COLO668 (cell line): ENCODE measurements around the gene EIF3F.

Source experiments
- DNase-seq: peaks from one replicate; lab custom pipeline; 2025; ENCODE audit not compliant: unreplicated experiment; lab: John Stamatoyannopoulos, UW

The EIF3F gene

DNA sequence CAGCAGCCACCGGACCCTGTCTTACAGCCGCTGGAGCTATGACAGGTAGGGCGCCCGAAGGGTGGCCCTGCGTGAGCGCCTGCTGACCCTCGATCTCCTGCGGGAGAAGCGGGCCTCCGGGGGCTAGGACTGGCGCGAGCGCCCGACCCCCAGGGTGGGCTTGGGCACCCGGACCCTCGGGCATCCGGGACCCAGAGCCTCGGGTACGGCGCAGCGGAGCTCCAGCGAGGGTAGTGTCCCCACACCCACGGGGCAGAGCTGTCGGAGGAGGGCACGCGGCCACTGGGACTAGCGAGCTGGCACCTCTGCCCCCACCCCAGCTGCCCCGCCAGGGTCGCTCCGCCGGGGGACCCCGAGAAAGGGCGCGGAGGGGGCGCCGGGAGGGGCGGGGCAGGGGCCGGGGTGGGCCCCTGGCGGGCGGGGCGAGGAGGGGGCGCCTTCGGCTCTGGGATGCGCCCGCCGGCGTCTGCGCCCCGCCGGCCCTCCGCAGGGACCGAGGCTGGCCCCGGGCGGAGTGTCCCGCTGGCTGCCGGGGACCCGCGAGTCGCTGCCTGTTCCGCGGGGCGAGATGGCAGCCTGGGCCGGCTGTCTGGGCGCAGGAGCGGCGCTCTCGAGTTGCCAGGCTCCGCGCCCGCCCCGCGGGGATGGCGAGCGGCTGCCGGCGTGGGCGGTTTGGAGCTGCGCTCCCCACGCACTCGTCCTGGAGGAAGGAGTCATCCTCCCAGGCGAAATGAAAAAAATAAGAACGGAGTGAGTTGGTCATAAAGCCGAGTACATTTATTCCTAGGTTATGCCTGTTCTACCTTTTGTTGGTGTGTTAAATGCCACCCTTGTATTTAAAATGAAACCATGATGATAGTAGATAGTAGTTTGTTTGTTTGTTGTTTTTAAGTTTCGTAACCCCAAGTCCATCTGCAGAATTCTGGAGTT, 32.4 kb downstream of the EIF3F start:
- peak; percentile 43 for DNase-seq

DNA sequence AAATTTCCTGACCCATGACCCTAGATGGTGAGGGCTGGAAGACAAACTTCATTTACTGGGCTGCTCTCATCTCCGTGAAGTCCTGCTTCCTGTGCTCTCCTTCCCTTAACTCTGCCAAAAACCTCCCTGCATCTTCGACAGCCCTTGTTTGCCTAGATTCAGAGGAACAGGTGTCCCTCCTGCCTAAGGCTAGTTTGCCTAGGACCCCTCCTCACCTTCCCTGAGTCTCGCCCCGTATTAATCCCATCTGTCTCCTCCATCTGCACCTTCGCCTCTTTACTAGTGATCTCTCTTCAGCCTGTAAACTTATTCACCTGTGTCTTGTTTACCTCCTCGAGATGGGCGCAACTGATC, 33.1 kb downstream of the EIF3F start:
- no peak for DNase-seq

DNA sequence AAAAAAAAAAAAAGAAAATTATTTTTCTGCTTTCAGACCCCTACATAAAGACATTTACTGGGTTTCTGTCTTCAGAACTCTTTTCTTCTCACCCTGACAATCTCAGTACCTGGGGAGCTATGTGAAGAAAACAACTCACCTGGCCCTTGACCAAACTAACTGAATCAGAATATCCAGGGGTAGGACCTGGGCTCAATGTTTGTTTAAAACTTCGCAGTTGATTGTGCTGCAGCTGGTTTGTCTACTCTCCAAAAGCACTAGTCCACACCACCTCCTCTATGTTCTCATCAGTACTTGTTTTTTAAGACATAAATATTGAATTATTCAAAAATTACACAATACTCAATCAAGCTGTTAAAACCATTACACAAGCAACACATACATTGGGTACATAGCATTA, 34.8 kb downstream of the EIF3F start:
- no peak for DNase-seq

DNA sequence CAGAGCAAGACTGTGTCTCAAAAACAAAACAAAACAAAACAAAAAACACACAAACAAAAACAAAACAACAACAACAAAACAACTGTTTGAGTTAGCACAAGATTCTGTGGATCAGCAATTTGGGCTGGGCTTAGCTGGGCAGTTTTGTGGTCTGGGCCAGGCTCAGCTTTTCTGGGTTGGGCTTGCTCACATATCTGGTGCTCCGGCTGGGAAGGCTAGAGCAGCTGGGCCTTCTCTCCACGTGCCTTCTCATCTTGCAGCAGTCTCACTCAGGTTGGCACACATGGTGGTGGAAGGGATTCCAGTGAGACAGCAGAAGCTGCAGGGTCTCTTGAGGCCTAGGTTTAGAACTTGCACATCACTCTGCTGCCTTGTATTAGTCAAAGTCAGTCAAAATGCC, 35.7 kb downstream of the EIF3F start:
- no peak for DNase-seq

DNA sequence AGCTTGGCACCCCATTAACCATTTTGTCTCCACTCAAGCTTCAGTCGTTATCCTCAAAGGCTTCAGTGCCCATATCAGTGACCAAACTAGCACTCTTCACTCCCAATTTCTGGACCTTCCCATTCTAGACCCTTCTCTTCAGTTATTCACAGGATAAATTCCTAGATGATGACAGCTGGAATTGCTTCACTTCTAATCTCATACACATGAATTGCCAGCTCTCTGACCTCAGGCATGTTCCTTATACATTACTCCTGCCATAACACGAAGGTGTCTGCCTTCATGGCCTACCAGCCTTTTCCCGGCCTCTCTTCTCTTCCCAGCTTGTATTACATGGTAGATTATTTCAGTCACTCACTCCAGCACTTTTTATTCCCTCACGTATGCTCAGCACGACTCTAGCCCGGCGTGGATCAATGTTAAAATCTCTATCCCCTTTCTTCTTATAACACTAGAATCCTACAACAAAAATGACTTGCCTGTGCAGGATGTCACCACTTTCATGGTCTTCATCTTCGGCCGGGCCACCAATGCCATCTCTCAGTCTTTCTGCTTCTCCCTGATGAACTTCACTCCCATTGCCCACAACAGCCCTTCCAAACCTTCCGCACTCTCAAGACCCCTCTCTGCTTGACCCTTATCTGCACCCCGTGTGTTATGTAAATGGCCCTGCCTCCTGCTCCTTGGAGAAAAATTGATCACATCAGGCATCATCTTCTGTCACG, 36.9 kb downstream of the EIF3F start:
- DNase-seq = no peak

DNA sequence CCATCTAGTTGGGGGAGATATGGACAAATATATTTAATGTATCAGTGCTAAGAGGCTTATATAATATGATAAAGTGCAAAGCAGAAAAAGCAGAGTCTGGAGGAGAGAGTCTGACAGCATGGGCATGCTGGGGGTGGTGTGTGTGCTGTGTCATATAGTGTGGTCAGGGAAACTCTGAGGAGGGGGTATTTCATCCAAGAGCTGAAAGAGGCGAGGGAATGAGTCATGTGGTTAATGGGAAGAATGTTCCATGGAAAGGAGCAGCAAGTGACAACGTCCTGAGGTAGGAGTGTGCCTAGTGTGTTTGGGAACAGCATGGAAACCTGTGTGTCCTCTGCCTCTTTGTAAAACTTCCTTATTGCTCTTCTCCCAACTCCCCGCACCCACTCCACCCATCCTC, 38.0 kb downstream of the EIF3F start:
- no peak for DNase-seq

DNA sequence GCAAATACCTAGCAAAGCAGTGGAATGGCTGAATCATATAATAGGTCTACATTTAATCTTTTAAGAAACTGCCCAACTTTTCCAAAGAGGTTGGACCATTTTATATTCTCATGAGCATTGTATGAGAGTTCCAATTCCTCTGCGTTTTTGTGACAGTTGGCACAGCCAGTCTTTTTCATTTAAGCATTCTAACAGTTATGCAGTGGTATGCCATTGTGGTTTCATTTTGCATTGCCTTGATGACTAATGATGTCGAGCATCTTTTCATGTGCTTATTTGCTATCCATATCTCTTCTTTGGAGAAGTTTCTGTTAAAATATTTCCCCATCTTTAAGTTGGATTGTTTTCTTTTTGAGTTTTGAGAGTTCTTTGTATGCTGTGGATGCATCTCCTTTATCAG, 38.7 kb downstream of the EIF3F start:
- DNase-seq = no peak

DNA sequence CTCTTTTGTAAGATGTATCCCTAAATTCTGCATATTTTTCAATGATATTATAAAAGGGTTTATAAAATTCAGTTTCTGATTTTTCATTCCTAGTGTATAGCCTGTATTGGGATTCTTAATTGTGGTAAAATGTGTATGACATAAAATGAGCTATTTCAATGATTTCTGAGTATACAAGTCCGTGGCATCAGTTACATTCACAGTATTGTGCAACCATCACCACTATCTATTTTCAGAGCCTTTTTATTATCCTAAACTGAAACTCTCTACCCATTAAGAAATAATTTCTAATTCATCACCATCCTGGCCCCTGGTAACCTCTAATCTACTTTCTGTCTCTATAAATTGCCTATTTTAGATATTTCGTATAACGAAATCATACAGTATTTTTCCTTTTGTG, 39.8 kb downstream of the EIF3F start:
- DNase-seq = no peak

DNA sequence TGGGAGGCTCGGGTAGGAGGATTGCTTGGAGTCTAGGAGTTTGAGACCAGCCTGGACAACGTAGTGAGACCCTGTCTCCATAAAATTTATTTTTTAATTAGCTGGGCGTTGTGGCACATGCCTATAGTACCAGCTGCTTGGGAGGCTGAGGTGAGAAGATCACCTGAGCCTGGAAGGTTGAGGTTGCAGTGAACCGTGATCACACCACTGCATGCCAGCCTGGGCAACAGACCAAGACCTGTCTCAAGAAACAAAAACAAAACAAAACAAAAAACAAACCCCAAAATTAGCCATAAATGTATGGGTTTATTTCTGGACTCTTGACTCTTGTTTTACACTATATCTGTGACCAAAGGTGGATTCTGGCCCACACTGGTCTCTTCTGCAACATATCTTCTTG, 41.6 kb downstream of the EIF3F start:
- no peak for DNase-seq

DNA sequence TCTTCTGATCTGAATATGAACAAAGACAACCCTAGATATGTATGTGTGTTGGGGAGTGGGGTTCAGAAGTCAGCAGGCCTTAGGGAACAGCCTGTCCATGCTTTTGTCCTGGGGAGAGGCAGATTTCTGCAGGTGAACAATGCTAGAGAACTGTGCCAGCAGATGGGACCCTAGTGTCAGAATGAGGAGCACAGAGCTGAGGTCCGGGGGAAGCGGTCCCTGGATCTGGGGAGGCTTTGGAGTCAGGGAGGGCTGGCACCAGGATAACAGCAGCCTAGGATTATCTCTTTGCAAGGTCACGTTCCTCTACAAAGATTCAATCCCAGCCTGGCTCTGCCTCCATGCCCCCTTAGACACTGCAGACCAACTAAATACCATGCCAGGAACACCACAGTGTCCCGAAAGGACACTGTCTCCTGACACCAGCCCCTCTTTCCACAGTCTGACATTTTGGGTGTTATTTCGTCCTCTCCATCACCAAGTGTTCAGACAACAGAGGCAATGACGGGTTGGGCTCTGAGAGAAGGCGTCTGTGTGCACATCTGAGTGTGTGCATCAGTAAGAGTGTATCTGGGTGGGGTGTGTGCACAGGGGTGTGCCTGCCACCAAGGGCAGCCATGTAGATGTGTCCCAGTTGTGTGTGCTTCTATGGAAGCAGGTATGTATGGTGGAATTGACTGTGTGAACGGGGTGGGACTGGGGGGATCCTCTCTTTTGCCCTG, 43.5 kb downstream of the EIF3F start:
- no peak for DNase-seq

DNA sequence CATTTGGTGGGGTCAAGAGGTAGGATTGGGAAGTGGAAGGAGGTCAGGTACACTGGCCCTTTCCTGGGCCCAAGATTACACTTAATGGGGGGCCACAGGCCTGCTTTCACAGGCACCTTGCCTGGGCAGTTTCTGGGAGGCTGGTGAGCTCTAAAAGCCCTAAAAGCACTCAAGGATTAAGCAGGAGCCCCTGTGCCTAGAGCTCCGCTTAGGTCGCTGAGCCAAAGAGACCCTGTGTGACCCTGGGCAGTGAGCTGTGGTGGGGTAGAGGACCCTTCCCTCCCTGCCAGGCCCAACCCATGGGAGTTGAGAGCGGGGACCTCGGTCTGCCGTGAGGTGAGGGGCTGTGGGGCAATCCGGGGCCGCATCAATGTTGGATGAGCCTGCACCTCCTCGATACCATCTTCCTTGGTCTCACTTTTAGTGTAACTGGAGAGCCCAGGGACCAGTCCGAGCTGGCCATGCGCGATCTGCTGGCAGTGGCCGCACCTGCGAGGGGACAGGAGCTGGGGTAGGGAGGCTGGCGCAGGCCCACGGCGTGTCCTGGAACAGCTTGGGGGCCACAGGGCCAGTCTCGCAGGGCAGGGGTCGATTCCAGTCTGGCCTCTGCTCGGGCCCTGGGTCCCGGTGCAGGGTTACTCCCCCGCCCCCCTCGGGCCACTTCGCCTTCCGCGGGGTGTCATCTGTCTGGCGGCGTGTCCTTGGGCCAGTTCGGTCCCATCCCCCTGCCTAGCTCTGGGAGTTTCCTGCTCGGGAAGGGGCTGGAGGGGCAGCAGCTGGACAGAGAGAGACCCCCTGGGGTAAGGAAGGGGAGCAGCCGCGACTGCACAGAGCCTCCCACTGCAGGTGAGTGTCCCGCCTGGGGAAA, 44.3 kb downstream of the EIF3F start:
- DNase-seq = no peak

DNA sequence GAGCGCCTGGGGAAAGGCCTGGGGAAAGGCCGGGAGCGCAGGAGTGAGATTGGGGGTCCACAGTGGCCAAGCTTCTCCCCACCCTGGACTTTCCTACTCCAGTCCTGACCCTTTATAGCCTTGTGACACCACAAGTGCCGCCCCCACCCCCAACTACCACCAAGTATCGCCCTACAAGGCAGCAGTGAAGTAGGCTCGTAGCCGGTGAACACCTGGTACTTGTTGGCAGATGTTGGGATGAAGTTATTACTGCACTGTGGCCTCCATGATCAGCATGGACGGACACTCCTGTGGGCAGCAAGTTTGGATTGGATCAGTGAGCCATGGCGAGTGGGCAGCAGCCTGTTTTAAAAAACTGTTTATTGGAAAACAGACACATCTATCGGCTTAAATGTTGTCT, 45.0 kb downstream of the EIF3F start:
- no peak for DNase-seq

DNA sequence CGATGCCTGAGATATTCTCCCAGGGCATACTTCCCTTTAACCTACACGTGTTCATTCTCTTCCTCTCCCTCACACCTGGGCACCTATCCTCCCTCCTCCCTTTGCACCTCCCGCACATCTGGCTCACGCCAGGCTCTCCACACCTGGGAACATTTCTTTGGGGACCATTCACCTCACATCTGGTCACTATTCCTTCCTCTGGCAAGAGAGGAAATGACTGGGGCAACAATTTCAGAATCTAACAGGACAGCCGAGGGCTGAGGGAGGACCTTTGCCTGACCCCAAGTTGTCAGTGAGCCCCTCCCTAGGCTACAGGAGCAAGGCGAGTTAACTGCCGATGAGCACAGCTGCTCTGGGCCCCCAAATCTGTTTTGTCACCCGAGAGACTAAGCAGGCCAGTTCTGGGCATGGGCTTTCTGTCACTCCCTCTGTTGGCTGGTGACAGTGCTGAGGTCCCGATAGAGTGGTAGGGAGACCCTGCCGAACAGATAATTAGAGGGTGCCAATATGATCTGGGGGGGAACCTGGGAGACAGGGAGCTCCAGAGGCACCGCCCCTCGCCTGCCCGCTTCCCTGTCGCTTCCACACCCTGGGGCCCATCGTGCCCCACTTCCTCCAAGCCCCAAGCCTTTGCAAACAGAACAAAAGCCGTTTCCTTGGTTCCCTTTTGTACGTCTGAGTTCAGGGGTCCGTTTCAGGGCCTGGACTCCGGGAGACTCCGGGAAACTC, 45.6 kb downstream of the EIF3F start:
- DNase-seq = no peak

DNA sequence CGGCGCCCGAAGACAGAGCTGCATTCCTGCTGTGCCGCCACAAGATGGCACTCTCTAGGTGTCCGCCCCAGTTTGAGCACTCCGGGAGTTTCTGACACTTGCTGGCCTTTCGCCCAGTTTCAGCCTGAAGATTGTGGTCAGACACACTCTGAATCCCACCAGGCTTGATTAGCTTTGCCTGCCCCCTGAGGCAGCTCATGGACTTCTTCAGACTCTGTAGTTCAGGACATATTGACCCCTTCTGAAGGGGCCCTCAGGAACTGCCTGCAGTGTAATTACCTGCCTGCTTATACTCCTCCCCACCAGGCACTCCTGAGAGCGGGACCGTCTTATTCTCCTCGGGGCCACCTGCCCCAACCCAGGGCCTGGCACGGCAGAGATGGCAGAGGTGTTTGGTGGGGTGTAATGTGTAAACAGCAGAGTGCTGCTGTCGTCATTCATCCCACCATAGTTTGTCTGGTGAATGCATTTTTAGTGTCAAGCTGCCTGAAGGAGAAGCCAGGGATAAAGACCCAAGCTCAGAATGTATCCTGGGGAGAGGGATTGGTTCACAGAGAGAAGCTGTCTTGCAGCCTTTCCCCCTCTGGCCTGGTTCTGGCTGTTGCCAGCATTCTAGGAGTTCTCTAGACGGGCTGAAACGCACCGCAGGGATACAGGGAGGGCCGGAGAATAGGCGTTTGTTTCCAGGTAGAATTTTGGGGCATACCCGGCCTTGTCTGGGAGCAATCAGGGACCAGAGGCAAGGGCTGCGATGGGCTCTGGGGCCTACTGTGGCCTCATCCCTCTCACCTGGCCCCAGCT, 46.4 kb downstream of the EIF3F start:
- peak; percentile 30 for DNase-seq

DNA sequence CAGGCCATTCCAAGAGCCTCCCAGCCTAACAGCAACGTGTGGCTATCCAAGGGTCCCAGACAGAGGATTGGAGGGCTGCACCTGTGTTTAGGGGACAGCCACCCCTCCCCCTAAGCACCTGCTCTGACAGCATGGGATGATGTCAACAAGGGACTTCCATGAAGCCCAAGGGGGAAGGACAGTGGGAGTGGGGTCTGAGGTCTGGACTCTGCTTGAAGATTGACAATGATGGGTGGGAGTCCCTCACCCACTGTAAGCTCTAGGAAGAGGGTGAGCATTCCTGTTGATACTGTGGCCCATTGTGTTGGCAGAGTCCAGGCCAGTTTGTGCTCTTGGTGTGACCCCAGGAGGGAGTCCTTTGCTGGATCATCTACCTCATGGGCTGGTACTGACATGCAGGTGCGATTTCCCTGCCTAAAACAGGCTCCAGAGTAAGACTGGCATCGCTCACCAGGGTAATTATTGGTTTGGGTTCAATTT, 47.0 kb downstream of the EIF3F start:
- no peak for DNase-seq

DNA sequence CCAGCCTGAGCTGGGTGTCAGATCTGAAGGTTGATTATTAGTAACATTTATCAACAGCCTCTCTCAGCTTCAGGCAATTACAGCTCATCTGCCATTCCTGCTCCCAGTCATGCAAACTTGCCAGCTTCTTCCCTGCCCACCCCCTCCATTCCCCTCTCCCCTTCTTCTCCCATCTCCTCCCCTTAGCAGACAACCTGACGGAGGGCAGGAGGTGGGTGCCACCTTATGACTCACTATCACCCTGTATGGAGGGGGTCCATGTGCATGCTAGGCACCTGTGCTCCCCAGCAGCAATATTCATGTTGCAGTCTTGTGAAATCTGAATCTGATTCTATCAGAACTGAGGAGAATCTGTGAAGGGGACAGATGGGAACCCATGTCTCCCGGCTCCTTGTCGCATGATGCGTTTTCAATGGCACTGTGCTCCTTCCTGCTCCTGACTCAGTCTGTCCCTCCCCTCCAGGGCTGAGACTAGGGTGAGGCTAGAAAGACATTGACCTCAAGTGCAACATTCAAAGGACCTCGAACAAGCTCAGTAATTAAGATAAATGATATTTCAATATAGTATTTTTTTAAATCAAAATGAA, 47.6 kb downstream of the EIF3F start:
- DNase-seq = no peak

DNA sequence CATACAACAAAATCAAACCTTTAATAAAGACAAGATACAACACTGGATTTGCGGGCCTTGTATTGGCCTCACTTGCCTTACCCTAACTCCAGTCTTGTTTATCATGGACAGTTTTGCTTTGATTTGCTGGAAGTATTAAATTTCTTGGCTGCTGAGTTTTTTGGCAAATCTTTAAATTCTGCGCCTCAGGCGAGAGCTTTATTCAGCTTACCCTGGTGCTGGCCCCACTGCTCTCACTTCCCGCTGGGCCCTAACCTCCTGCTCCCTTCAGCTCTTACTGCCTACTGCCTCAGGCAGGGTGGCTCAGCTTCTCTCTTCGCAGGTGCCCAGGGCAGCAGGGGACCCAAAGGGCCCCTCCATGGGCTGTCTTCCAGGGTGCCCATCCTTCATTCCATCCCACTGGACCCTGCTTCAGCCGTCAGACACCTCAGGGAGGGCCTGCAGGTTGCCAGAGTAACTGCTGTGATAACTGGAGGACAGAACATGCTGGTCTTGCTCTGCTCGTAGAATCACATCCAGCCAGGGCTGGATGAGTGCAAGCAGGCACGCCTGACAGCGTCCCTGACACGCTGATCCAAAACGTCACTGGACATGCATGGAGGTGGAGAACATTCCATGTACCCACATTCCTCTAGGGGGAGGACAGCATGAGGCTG, 48.2 kb downstream of the EIF3F start:
- no peak for DNase-seq

DNA sequence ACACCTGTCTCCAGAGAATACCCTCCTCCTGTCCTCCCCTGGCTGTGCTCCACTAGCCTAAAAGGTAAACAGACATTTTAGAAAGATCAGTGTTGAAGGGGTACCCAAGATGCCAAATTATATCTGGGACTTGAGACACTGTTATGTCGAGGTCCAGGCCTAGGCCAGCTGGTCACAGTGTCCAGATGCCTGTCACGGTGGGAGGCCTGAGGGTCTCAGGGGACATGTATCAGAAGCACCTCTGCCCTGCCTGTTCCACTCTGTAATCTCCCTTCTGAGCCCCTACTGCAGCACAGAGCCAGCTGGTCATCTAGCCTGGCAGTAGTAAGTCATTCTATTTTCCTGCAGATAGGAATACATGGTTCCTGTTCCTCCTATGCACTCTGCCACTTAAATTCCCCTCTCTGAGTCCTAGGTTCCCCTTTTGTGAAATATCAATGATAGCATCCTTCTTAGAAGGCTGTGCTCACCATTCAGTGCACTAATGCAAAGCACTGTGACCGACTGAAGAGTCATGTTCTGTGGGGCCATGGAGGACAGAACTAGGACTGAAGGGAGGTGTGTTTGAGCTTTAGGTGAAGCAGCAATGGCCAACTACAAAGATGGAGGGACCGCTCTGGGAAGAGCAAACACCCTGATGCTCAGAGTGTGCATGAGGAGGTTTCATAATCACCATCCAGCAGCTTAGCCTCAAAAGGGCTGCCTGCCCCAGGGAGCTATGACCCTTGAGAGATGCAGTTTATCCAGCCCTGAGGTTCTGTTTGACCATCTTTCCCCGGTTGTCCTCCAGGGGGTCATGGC, 49.1 kb downstream of the EIF3F start:
- DNase-seq = no peak
